Activated CD4-positive, CD25-positive, alpha-beta regulatory T cell treated with anti-CD3 and anti-CD28 coated beads, Interleukin-2, amount 50 U/mL, for 16 hours (primary cell): ENCODE results near the gene RASGRP1.

Experiments used
- DNase-seq: peaks from one replicate; pipeline ENCODE4 v3.0.0-alpha.2; 2020; ENCODE audit warnings: low read depth, low spot score

RASGRP1 gene

GRCh38 chr15:38576261-38576660, 11.6 kb upstream of the RASGRP1 start:
- DNase-seq: no peak

DNA sequence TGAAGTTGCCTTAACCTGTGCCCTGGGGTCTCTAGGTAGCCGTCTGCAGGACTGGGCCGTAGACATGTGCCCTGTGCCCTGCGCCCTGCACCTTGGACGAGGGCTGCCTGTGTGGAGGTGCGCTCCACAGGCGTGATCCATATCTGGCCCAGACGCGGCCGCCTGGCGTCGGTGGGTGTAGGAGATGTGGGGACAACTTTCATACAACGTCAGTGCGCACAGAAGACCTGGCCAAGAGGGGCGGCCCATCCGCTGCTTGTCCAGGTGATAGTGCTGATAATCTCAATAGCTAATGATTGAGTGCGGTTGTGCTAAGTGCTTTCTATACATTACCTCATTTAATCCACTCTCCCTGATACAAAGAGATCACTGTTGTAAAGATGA, 665 bp upstream of the RASGRP1 start:
- no peak for DNase-seq

- DNase-seq: peak; percentile 74
Measured at GRCh38 chr15:38563723-38564519, 693 bp downstream of the RASGRP1 start.

- no peak for DNase-seq
Measured at GRCh38 chr15:38562278-38562677, 2.3 kb downstream of the RASGRP1 start.

DNA sequence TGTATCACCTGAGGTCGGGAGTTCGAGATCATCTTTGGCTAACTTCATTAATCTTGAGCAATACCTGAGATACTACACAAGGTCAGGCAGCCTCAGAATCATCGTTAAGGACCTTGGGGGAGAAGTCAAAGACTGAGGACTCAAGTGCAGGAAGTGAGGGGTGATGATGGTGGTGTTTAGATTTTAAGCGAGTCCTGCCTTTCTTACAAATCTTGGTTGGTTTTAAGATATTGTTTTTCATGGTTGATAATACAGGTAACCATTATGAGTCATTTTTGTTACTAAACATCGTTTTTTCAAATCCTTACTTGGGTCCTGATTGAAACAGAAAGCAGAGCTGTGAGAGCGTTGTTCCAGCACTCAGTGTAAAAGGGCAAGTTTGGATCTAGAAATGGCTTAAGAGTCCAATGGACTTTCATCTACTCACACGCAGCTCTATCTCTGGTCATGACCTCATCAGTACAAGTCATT, 4.1 kb downstream of the RASGRP1 start:
- no peak for DNase-seq

GRCh38 chr15:38559636-38560307, 4.8 kb downstream of the RASGRP1 start:
- DNase-seq: no peak

- no peak for DNase-seq
Measured at GRCh38 chr15:38559131-38559530, 5.5 kb downstream of the RASGRP1 start.

DNA sequence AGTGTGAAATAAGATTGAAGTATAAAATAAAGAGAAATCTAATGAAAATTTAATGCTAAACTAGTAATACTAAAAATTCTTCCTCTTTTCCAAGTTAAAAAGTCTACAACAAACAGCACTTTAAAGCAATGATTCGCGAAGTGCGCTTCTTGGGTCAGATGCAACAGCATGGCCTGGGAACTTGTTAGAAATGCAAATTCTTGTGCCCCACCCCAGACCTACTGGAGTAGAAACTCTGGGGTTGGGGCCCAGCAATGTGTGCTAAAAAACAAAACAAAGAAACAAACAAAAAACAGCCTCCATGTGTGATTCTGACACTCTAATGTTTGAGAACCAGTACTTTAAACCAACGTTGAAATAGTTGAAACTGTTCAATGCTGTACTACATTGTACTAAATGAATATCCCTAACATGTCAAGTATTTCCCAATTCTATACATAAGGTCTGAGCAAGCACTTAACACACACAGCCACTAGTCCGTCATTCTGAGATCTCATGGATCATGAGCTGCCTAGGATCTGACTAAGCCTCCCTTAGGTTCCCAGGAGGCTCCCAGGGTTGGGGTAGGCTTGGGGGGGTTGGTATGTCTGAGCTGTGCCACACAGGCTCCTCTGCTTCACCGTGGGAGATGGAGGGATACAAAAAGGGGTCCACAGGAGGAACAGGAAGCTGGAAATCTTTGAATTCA, 6.1 kb downstream of the RASGRP1 start:
- DNase-seq: no peak

- no peak for DNase-seq
Measured at GRCh38 chr15:38557921-38558320, 6.7 kb downstream of the RASGRP1 start.

DNA sequence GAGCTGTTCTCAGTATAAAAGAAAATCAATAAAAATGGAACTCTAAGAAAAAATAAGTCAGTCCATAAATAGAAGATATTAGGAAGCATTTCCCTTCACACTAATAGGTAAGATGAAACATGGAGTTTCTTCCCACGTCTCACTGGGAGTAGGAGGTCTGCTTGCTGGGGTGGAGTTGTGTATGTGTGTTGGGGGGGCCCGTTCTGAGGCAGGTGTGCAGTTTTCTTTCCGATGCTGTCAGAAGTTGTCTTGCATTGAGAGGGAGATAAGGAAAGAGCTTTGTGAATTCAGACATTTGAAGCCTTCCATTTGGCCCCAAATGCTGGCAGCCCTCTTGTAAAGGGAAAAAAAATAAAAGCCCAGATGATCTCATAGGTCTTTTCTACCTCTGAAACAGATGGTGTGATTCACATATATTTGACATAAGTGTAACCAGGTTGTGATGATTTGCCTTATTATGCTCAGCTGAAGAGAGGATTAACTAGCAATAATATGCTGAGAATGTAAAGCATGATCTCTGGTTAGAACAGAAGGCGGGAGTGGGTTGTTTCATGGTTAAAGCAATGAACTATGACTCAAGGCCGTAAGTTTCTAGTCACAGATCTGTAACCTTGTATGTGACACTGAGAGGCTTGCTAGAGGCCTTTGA, 8.8 kb downstream of the RASGRP1 start:
- DNase-seq: no peak

DNA sequence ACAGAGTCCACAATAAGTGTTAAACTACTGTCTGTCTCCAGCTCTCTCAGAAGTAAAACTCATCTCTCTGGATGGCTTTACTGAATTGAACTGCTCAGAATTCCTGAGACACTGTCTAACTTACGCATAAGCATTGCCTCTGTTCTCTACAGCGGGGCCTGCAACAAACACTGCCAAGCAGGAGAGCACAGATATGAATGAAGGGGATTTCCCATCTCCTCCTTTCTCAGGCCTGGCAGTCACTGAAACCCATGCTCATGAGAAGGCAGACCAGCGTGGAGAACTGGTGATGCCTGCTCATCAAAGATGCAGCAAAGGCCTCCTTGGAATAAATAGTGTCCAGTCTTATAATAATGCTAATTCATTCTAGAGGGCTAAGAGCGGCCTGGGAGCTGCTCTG, 10.3 kb downstream of the RASGRP1 start:
- DNase-seq: no peak

GRCh38 chr15:38553071-38553470, 11.5 kb downstream of the RASGRP1 start:
- DNase-seq: no peak

DNA sequence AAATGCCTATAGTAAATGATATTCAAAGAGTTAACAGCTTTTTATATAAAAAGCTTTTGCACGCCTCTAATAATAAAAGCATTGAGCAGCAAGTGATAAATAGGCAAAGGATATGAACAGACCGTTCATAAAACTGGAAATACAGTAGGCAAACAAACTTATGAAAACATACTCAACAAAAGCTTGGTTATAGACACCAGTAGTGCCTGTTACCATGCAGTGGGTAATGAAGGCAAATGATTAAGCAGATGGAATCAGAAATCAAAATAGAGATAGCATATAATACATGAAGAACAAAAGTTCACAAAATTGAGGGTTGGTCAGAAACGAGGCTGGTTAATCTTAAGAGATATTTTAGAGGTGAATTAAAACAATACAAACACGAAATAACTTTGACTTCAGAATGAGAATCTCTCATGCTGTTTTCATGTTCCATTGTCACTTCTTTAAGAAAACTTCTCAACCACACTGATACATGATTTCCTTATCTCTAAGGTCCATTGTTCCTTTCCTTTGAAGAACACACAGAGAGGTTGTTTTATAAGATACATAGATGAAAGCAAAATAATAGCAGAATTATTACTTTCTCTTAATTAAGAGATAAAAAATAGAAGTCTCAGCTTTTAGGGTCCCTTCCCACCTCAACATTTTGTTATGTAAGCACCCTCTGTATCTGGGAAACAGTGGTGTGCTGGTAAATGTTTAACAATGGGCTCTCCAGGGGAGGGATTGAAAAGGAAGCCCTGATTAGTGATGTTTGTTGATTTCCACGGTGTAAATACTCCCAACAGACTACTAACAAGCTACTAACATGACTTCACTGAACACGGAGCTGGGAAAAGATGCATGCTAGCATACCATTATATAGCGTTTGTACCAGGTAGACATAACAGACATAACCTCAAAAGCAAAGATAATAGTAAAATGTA, 12.6 kb downstream of the RASGRP1 start:
- DNase-seq: no peak

- no peak for DNase-seq
Measured at GRCh38 chr15:38549222-38549621, 15.4 kb downstream of the RASGRP1 start.

GRCh38 chr15:38547255-38547997, 17.2 kb downstream of the RASGRP1 start:
- no peak for DNase-seq

GRCh38 chr15:38545179-38545578, 19.4 kb downstream of the RASGRP1 start:
- no peak for DNase-seq

- DNase-seq: no peak
Measured at GRCh38 chr15:38541026-38541425, 23.6 kb downstream of the RASGRP1 start.

DNA sequence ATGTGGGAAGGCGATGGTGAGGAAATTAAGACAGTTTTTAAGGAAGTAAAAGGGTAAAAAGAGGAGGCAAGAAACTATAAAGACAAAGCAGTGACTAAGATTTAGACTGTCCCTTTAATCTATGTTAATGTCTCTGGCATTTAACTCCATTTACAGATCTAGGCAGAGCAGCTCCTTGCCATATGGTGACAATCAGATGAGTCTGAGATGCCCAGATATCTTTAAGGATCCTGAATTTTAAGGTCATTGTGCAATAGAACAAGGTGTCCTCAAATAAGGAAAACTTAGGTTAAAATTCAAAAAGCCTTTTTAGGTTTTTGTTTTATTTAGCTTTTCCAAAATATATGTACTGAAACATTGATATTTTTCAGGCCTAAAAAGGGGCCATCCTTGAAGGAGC, 24.1 kb downstream of the RASGRP1 start:
- no peak for DNase-seq

DNA sequence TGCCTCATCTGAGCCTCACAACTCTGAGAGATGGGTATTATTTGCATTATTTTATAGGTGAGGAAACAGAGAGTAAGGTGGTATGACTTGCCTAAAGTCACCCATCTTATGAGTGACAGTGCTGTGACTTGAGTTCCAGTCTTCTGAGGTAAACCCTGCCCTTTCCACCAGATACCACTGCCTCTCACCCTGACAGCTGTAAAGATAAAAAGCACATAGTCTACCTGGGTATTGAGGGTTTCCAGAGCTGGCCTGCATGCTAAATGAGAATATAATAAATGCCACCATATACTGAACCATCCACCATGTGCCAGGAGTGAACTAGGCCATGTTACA, 25.6 kb downstream of the RASGRP1 start:
- no peak for DNase-seq

- DNase-seq: no peak
Measured at GRCh38 chr15:38538328-38539007, 26.1 kb downstream of the RASGRP1 start.
